NCI-H2227 (cell line): ENCODE measurements around the gene ZNF649.

Source experiments
- DNase-seq: peaks from one replicate; lab custom pipeline; 2025; ENCODE audit not compliant: unreplicated experiment; lab: John Stamatoyannopoulos, UW

The ZNF649 gene

GRCh38 chr19:51889934-51890333, 14.9 kb downstream of the ZNF649 start:
- no peak for DNase-seq

- DNase-seq: no peak
Observed at GRCh38 chr19:51887522-51888498, 17.0 kb downstream of the ZNF649 start, which contains the start of gene ZNF577. Gene ZNF577 (minus strand): TSS chr19:51887951. CDS start chr19:51880382, 7,569 bp downstream.

GRCh38 chr19:51884713-51885112, 20.1 kb downstream of the ZNF649 start:
- no peak for DNase-seq

GRCh38 chr19:51882518-51882917, 22.3 kb downstream of the ZNF649 start:
- DNase-seq: no peak

GRCh38 chr19:51873097-51873496, 31.7 kb downstream of the ZNF649 start:
- DNase-seq: no peak

- DNase-seq: no peak
Observed at GRCh38 chr19:51861870-51862622, 42.8 kb downstream of the ZNF649 start.
